K562 (cell line): ENCODE results near the gene ZBTB42. TPM values are rescaled to one million over a fixed set of nuclear protein-coding genes. Genes with fewer than 3 reads are reported as not detected.

Experiments used
- EGR1 ChIP-seq: fragments of 450-650 bp; conservative IDR thresholded peaks from 2 replicates; pipeline ENCODE4 v1.6.1; 2017; ENCODE audit warnings: mild to moderate bottlenecking
- FOXA1 ChIP-seq: fragments of 450-650 bp; IDR thresholded peaks from 2 replicates; pipeline ENCODE4 v1.6.1; 2016; ENCODE audit warnings: mild to moderate bottlenecking, borderline replicate concordance
- MAFK ChIP-seq: IDR thresholded peaks from 2 replicates; pipeline ENCODE4 v1.6.1; 2011; ENCODE audit warnings: low read length, improper control_type of control experiment
- NFE2 ChIP-seq: IDR thresholded peaks from 2 replicates; pipeline ENCODE4 v1.6.1; 2014; ENCODE audit warnings: antibody characterized with exemption, low read depth
- RBFOX2 ChIP-seq: fragments of 200-400 bp; formaldehyde crosslinking; IDR thresholded peaks from 2 replicates; pipeline ENCODE4 v1.6.1; 2017; ENCODE audit warnings: low read depth, mild to moderate bottlenecking, low read length, moderate library complexity
- TRIM24 ChIP-seq, 2 experiments: fragments of 450-650 bp; IDR thresholded peaks; 2 replicates each; pipeline ENCODE4 v1.6.1; 2016
- polyA plus RNA-seq, 8 experiments: library from polyadenylated mRNA; depleted of rRNA in 4 of 8; stranded (reverse) in 5 of 8; unstranded in 3 of 8; fragments of >200 nt; fragmentation: Nextera tagmentation in 2 of 8; fragmentation: Illumina TruSeq in 1 of 8; extraction: Ambion mirVana in 2 of 8; extraction: Trizol in 1 of 8; gene quantifications; 2 replicates each; pipeline versions ENCODE4 v1.2.1 to v1.2.3, GENCODE V29; 2011 to 2014; ENCODE audit warnings: inconsistent platforms in 1 of 8, missing spikeins in 1 of 8
- total RNA-seq, 7 experiments: library from RNA; depleted of rRNA in 6 of 7; stranded (reverse); fragments of >200 nt in 6 of 7; fragmentation: Illumina TruSeq in 2 of 7; extraction: Trizol in 2 of 7; gene quantifications; 2 replicates each; pipeline versions ENCODE4 v1.2.1 to v1.2.3, GENCODE V29; 2011 to 2021; ENCODE audit warnings: low replicate concordance in 1 of 7
- TF ChIP-seq, protein P1 (sequence below), 2 experiments: IDR thresholded peaks; 2 replicates each; pipeline ENCODE4 v1.6.1; 2011; ENCODE audit warnings: borderline replicate concordance in 1 of 2, control low read depth in 1 of 2, low read depth in 1 of 2, low read length in 1 of 2, mild to moderate bottlenecking in 1 of 2, mixed read lengths in 1 of 2, moderate library complexity in 1 of 2; ENCODE audit not compliant: insufficient read depth in 1 of 2, insufficient read length in 1 of 2, poor library complexity in 1 of 2, severe bottlenecking in 1 of 2; ENCODE audit errors: extremely low read depth in 1 of 2
- TF ChIP-seq, protein P2 (sequence below), 2 experiments: fragments of 450-650 bp in 1 of 2; sonication (generic) in 1 of 2; formaldehyde crosslinking in 1 of 2; IDR thresholded peaks in 1 of 2; conservative IDR thresholded peaks in 1 of 2; 2 replicates each; pipeline versions ENCODE4 v1.6.1 to v1.8.1; 2016 to 2023; ENCODE audit warnings: mild to moderate bottlenecking in 2 of 2, moderate library complexity in 2 of 2, inconsistent platforms in 1 of 2, missing genetic modification reagents in 1 of 2

ZBTB42 gene
- total and polyA plus RNA-seq, 9 of the 15 experiments (the other 6 are each of a cell fraction or from before 2014, with no cell fraction given): 0.03 to 8.5 (median 2.4) TPM

DNA sequence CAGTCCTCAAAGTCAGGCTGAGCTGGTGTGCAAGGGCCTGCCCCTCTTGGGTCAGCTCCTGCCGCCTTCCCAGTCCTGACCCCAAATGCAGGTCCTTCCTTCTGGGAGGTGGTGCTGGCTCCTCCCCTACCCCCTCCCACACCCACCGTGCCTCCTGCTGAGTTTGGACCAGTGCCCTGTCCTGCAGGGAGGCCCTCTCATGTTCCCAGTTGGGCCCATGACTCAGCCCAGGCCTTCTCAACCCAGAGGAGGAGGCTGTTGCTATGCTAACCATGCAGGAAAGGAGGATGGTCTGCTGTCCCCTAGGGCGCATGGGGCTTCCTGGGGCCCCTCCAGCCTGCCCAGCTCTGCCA is 4.4 kb downstream of the ZBTB42 start (continued):
- TF ChIP-seq TRIM24 (IDR thresholded peaks at IDR 0.05) (0 out of 4 replicates have a peak, but pooled peaks of 1 of the 2 experiments have one; percentile 22), NFE2 (peak; percentile 78), MAFK (peak; percentile 37; the same call in 1 of the 2 replicates), FOXA1 (no peak), RBFOX2 (peak; percentile 46; the same call in 1 of the 2 replicates), EGR1 (peak; percentile 31; the same call in 1 of the 2 replicates)
- TF ChIP-seq, protein P1, sequence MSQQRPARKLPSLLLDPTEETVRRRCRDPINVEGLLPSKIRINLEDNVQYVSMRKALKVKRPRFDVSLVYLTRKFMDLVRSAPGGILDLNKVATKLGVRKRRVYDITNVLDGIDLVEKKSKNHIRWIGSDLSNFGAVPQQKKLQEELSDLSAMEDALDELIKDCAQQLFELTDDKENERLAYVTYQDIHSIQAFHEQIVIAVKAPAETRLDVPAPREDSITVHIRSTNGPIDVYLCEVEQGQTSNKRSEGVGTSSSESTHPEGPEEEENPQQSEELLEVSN (IDR thresholded peaks at IDR 0.05; ENCODE audit: borderline replicate concordance in 1 of 2, extremely low read depth in 1 of 2, insufficient read depth in 1 of 2, insufficient read length in 1 of 2, low read depth in 1 of 2, low read length in 1 of 2, poor library complexity in 1 of 2, severe bottlenecking in 1 of 2): peak in 1 of 2 experiments; percentile 8
- TF ChIP-seq, protein P2, sequence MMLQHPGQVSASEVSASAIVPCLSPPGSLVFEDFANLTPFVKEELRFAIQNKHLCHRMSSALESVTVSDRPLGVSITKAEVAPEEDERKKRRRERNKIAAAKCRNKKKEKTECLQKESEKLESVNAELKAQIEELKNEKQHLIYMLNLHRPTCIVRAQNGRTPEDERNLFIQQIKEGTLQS (IDR thresholded peaks at IDR 0.05): peak; percentile 83
- TF ChIP-seq, protein P2 (CRISPR knock-in tag; conservative IDR thresholded peaks at IDR 0.05): no peak
